Activated CD8-positive, alpha-beta memory T cell treated with anti-CD3 and anti-CD28 coated beads for 36 hours (primary cell): ENCODE results near the gene BORA. TPM values are rescaled to one million over a fixed set of nuclear protein-coding genes. Genes with fewer than 3 reads are reported as not detected.
"Not testable (repeated sequence)": the region's sequence is repeated elsewhere in the genome, so short reads cannot be mapped to it uniquely, and the experiment has no call there.

Experiments used
- CTCF ChIA-PET: fragments of 350-600 bp; sonication (Branson Sonifier 250); formaldehyde crosslinking; loops from one replicate; lab custom pipeline; 2021; ENCODE audit warnings: antibody characterized with exemption; lab: Charles Lee
- POLR2A ChIA-PET: fragments of 350-600 bp; sonication (Branson Sonifier 250); formaldehyde crosslinking; loops from one replicate; lab custom pipeline; 2021; ENCODE audit warnings: antibody characterized with exemption; lab: Charles Lee
- total RNA-seq, 2 experiments: library from RNA; stranded (reverse); gene quantifications; one replicate each; pipeline ENCODE4 v1.2.3, GENCODE V29; 2021

BORA gene
- 10 to 100 TPM; 12.1 to 12.8 TPM for total RNA-seq

DNA sequence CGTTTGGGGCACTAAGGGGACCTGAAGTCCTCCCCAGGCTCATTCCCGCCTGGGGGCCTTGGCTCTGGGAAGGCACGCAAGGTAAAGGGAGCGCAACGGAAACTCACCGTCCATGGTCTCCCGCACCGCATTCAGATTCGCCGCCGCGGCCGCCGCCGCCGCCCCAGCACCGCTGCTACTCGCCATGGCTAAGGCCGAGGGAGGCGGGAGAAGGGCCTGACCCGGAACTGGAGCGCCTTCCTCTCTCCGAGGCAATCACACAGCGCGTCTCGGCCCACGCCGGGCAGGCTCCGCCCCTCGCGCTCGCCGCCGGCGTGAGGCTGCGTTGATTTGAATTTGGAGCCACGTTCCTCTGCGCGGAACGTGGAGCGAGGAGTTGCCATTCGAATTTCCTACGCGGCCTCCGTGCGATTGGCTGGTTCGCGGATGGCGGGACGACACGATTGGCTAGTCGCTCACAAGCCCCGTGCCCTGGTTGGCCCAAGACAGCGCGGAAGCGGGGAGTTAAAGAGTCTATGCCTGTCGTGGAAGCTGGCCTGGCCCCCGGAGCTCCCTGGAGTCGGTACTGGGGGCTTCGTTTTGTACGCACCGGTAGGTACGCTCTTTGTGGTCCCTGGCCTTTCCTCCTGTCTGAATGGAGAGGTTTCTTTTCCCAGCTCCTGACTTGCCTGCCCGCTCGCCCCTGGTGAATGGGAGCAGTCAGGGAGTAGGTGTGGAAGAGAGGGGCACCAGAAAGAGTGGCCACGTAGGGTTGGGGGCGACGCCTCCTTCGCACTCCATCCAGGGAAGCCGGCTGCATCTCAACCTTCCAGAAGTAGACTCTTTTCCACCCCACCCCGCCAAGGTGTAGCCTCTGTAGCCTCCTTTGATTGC is at the start of gene BORA, which contains the start of gene MZT1:
TSS of gene BORA (plus strand) at position 507 of the 873 bp plus-strand sequence. CDS start 1,018 bp downstream, outside the sequence.
TSS of gene MZT1 (minus strand) at position 213 of the 873 bp plus-strand sequence. CDS start at position 186, 27 bp downstream.
- ChIA-PET POLR2A (no interaction called here), CTCF (no interaction called here)

DNA sequence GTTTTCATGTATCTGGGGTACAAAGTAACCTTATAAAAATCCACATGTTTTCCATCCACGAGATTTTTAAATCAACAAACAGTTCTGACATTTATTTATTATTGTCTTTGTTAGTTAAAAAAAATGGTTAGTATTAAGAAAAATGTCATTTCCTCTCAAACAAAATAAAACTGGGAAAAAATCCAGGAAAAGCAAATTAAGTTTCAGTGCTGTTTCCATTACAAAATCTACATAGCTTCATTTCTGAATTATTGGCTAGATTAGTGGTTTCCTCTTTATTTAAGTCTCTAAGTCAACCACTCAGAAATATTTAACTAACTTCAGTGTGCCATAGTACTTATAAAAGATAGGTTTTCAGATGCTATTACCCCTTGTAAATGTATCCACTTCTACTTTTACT is 49.4 kb upstream of the BORA start:
- ChIA-PET POLR2A (no interaction called here), CTCF (no interaction called here)

- POLR2A ChIA-PET, result no interaction called here
Measured at GRCh38 chr13:72680353-72680752, 47.4 kb upstream of the BORA start.

DNA sequence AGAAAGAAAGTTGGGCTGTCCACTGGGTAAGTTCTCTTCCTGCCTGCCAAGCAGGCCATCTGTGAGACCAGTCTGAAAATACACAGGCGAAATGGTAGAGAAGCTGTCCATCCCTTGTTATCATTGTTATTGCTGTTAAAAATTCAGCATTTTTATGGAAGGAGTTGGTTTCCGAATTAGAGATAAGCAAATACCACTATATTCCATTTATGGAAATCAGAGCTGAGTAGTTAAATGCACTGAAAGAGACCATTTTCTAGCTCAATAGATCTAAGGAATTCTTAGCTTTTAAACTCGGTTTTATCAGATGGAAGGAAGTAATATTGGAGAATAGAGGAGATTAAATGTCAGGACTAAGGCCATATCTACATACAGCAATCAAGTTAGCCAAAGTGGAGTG is 41.0 kb upstream of the BORA start:
- ChIA-PET POLR2A (no interaction called here), CTCF (no interaction called here)

More at GRCh38 chr13:72680353-72680752, 47.4 kb upstream of the BORA start:
- CTCF ChIA-PET, result no interaction called here

- POLR2A ChIA-PET, result no interaction called here
- CTCF ChIA-PET, result no interaction called here
Measured at GRCh38 chr13:72689181-72689696, 38.5 kb upstream of the BORA start.

GRCh38 chr13:72692884-72693514 is 34.7 kb upstream of the BORA start:
- ChIA-PET POLR2A (no interaction called here), CTCF (no interaction called here)

- POLR2A ChIA-PET, result no interaction called here
Measured at GRCh38 chr13:72693832-72694231, 33.9 kb upstream of the BORA start.

DNA sequence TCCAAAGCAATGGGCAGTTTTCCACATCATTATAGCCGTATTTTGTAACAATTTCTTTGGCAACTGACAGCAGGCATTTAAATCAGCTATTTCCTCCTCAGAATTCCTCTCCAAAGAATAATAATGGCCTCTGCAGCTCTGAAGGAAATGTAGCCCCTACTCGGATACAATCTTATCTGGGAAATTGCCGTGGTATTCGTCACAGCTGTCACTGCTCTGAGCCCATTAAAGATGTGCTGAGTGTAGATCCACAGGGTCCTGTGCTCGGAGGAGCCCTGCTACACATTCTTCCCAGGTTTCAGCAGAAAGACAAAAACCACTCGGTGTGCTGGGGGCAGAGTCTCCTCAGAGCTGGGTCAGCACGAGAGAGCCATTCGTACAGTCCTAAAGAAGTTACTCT is 33.4 kb upstream of the BORA start:
- ChIA-PET CTCF (no interaction called here), POLR2A (no interaction called here)

More at GRCh38 chr13:72693832-72694231, 33.9 kb upstream of the BORA start:
- CTCF ChIA-PET, result no interaction called here

- CTCF ChIA-PET, result no interaction called here
- POLR2A ChIA-PET, result no interaction called here
Measured at GRCh38 chr13:72696579-72696978, 31.1 kb upstream of the BORA start.

- ChIA-PET CTCF (no interaction called here), POLR2A (no interaction called here)
Measured at GRCh38 chr13:72698164-72698563, 29.6 kb upstream of the BORA start.

GRCh38 chr13:72700509-72700908 is 27.2 kb upstream of the BORA start:
- ChIA-PET CTCF (no interaction called here), POLR2A (no interaction called here)

GRCh38 chr13:72716776-72717175 is 10.9 kb upstream of the BORA start:
- POLR2A ChIA-PET, result no interaction called here
- CTCF ChIA-PET, result no interaction called here

GRCh38 chr13:72726185-72726584 is 1.5 kb upstream of the BORA start:
- POLR2A ChIA-PET, CTCF ChIA-PET: not testable (repeated sequence)

DNA sequence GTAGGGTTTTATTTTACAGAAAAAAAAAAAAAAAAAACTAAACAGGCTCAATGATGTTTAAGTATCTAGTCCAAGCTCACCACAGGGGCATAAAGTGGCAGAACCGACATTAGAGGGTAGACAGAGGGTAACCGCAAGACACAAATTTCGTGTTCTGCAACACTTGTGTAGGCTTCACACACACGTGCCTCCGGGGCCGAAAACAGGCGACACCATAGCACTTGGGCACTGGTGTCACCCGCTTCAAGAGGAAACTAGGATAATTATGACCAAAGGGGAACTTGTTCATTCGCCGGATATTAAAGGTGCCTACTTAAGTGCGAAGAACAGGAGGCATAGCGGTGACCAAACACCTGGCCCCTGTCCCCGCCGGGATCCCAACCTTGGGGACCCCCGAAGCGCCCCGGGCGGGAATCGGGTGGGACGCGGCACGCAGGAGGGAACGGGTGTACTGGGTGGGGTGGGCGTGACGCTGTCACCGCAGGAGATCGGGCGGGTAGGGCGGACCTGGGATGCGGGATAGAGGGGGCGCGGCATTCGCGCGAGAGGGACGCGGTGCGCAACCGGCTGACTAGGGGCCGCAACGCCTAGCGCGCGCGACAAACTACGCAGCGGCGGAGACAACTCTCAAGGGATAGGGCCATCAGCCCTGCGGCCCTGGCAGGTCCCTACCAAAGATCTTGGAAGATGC is 852 bp upstream of the BORA start:
- ChIA-PET POLR2A (no interaction called here), CTCF (interaction anchor here (0.7 kb wide), 1 partner anchor 33 kb away, joined by 3 read pairs; no protein-coding TSS in a partner anchor)

GRCh38 chr13:72728290-72728605 is 525 bp downstream of the BORA start:
- CTCF ChIA-PET, result no interaction called here
- POLR2A ChIA-PET, result no interaction called here

- ChIA-PET POLR2A (no interaction called here), CTCF (no interaction called here)
Measured at GRCh38 chr13:72737033-72737432, 9.3 kb downstream of the BORA start.

- ChIA-PET CTCF (no interaction called here), POLR2A (no interaction called here)
Measured at GRCh38 chr13:72740015-72740414, 12.3 kb downstream of the BORA start.

DNA sequence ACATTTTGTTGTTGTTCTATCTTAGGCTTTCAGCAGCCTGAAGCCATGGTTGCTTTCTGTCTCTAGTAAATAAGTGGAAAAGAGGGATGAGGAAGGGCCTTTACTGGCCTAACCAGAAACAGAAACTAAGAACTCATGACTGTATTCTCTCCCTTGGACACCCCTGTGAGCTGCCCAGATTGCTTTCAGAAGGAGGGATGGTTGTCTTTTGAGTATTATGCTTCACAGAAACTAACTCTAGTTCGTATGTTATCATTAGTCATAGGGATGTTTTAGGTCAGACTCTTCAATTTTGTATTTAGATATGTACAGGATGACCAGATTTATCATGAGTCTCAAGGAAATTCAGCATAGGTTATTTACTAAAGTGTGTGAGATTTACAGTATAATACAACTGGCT is 17.5 kb downstream of the BORA start:
- ChIA-PET POLR2A (no interaction called here), CTCF (no interaction called here)

DNA sequence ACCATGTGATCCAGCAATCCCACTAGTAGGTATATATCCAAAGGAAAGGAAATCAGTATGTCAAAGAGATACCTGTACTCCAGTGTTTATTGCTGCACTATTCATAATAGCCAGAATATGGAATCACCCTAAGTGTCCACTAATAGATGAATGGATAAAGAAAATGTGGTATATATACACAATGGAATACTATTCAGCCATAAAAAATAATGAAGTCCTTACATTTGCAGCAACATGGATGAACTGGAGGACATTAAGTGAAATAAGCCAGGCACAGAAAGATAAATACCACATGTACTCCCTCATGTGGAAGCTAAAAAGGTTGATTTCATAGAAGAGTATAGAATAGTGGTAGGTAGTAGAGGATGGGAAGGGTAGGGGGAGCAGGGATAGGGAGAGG is 23.5 kb downstream of the BORA start:
- CTCF ChIA-PET, result no interaction called here
- POLR2A ChIA-PET, result no interaction called here

- ChIA-PET POLR2A (no interaction called here), CTCF (no interaction called here)
Measured at GRCh38 chr13:72754111-72754510, 26.4 kb downstream of the BORA start.
